Activated B cell treated with CpG ODN at 0.5 μM for 24 hours (primary cell): ENCODE data around the gene NFIA. TPM values are rescaled to one million over a fixed set of nuclear protein-coding genes. Genes with fewer than 3 reads are reported as not detected.

Experiments used
- ATAC-seq: fragments of 200-7000 bp; cut with Tn5 transposase; one replicate; pipeline ENCODE4 v1.10.0; 2021; ENCODE audit warnings: low read depth, mild to moderate bottlenecking, moderate library complexity
- CTCF ChIA-PET: fragments of 350-600 bp; sonication (Branson Sonifier 250); formaldehyde crosslinking; loops from one replicate; lab custom pipeline; 2021; ENCODE audit warnings: antibody characterized with exemption; lab: Charles Lee
- POLR2A ChIA-PET: fragments of 350-600 bp; sonication (Branson Sonifier 250); formaldehyde crosslinking; loops from one replicate; lab custom pipeline; 2021; ENCODE audit warnings: antibody characterized with exemption; lab: Charles Lee
- DNase-seq: peaks from one replicate; pipeline ENCODE4 v3.0.0; 2022
- H3K27ac Mint-ChIP-seq: one replicate; pipeline ENCODE4 v1.8.0; 2020; ENCODE audit warnings: mixed read lengths
- H3K27me3 Mint-ChIP-seq: one replicate; pipeline ENCODE4 v1.8.0; 2021; ENCODE audit warnings: mixed read lengths
- H3K36me3 Mint-ChIP-seq: one replicate; pipeline ENCODE4 v1.8.0; 2021; ENCODE audit warnings: low read depth, mixed read lengths
- H3K4me1 Mint-ChIP-seq: one replicate; pipeline ENCODE4 v1.8.0; 2021; ENCODE audit warnings: mixed read lengths
- H3K4me3 Mint-ChIP-seq: one replicate; pipeline ENCODE4 v1.8.0; 2020; ENCODE audit warnings: mild to moderate bottlenecking, mixed read lengths
- H3K9me3 Mint-ChIP-seq: one replicate; pipeline ENCODE4 v1.8.0; 2020; ENCODE audit warnings: mixed read lengths
- CTCF ChIP-seq: fragments of 200-600 bp; IDR thresholded peaks from one replicate; pipeline ENCODE4 v1.8.0; 2022; ENCODE audit warnings: antibody characterized with exemption, mild to moderate bottlenecking
- intact Hi-C: fragments of 100-400 bp; cut with micrococcal nuclease; formaldehyde crosslinking; loops from one replicate; pipeline ENCODE4 v1.15.1; 2024
- total RNA-seq: library from RNA; stranded (reverse); gene quantifications from 2 replicates; pipeline ENCODE4 v1.2.3, GENCODE V29; 2022

Gene NFIA
- total RNA-seq, 1 donor from 2014 or later: 0.13 TPM

GRCh38 chr1:61318319-61319125, 236.2 kb downstream of the NFIA start:
- Mint-ChIP-seq H3K27ac (no peak overlapping the region), H3K36me3 (no peaks in the 10 kb centered on the region), H3K27me3 (peaks cover 6% of the 10 kb centered on the region), H3K4me1 (no peaks in the 10 kb centered on the region), H3K9me3 (no peaks in the 10 kb centered on the region), H3K4me3 (no peak overlapping the region)
- DNase-seq: no peak
- TF ChIP-seq CTCF: no peak
- no peak for ATAC-seq
- intact Hi-C loops: no loop called here
- POLR2A ChIA-PET: no interaction called here
- CTCF ChIA-PET: interaction anchor here (0.6 kb wide), 1 partner anchor 340 kb away, joined by 3 read pairs; no protein-coding TSS in a partner anchor

- DNase-seq: no peak
- ATAC-seq: no peak
- Mint-ChIP-seq H3K4me3 (no peak overlapping the region), H3K27me3 (peaks cover 6% of the 10 kb centered on the region), H3K9me3 (no peaks in the 10 kb centered on the region), H3K4me1 (no peaks in the 10 kb centered on the region), H3K36me3 (no peaks in the 10 kb centered on the region), H3K27ac (no peak overlapping the region)
- CTCF ChIA-PET: no interaction called here
- POLR2A ChIA-PET: no interaction called here
- intact Hi-C loops: no loop called here
- no peak for TF ChIP-seq CTCF
Observed at GRCh38 chr1:61320575-61320974, 238.2 kb downstream of the NFIA start.

- Mint-ChIP-seq H3K27me3 (peaks cover 3% of the 10 kb centered on the region), H3K4me3 (no peak overlapping the region), H3K27ac (no peak overlapping the region), H3K36me3 (no peaks in the 10 kb centered on the region), H3K9me3 (no peaks in the 10 kb centered on the region), H3K4me1 (no peaks in the 10 kb centered on the region)
- ATAC-seq (no peak), DNase-seq (no peak)
- ChIA-PET CTCF (no interaction called here), POLR2A (no interaction called here)
- intact Hi-C loops: no loop called here
- no peak for TF ChIP-seq CTCF
Observed at GRCh38 chr1:61322008-61322744, 239.8 kb downstream of the NFIA start.

GRCh38 chr1:61322769-61323168, 240.4 kb downstream of the NFIA start:
- CTCF ChIA-PET: no interaction called here
- Mint-ChIP-seq H3K4me3 (no peak overlapping the region), H3K4me1 (no peaks in the 10 kb centered on the region), H3K9me3 (no peaks in the 10 kb centered on the region), H3K36me3 (no peaks in the 10 kb centered on the region), H3K27ac (no peak overlapping the region), H3K27me3 (peaks cover 3% of the 10 kb centered on the region)
- intact Hi-C loops: no loop called here
- DNase-seq: no peak
- TF ChIP-seq CTCF: no peak
- POLR2A ChIA-PET: no interaction called here
- ATAC-seq: no peak

GRCh38 chr1:61323681-61324328, 241.4 kb downstream of the NFIA start:
- TF ChIP-seq CTCF: no peak
- DNase-seq (no peak), ATAC-seq (no peak)
- Mint-ChIP-seq H3K4me1 (no peaks in the 10 kb centered on the region), H3K27me3 (peaks cover 3% of the 10 kb centered on the region), H3K27ac (no peak overlapping the region), H3K9me3 (no peaks in the 10 kb centered on the region), H3K4me3 (no peak overlapping the region), H3K36me3 (no peaks in the 10 kb centered on the region)
- ChIA-PET POLR2A (no interaction called here), CTCF (no interaction called here)
- intact Hi-C loops: no loop called here
